Heart left ventricle (tissue), 16 donors: Measurements from ENCODE around the gene OVOL2. TPM values are rescaled to one million over a fixed set of nuclear protein-coding genes. Genes with fewer than 3 reads are reported as not detected.

Source experiments
- ATAC-seq, 4 donors: fragments of 200-7000 bp; cut with Tn5 transposase; one replicate each; pipeline ENCODE4 v1.9.1; 2020 to 2022; ENCODE audit warnings: moderate library complexity in 4 of 4, mild to moderate bottlenecking in 3 of 4, moderate number of reproducible peaks in 1 of 4
- DNase-seq, 5 donors: peaks; one replicate each; pipeline ENCODE4 v3.0.0-alpha.2; 2020
- H3K27ac ChIP-seq, 12 donors: fragments of 200-600 bp; sonication (generic) in 4 of 12; one replicate each; pipeline versions ENCODE4 v1.5.0 to v1.8.0; 2016 to 2022; ENCODE audit warnings: mild to moderate bottlenecking in 2 of 12
- H3K27me3 ChIP-seq, 9 donors: fragments of 200-600 bp; sonication (generic) in 2 of 9; one replicate each; pipeline versions ENCODE4 v1.5.1 to v1.8.0; 2016 to 2022; ENCODE audit warnings: mild to moderate bottlenecking in 3 of 9
- H3K36me3 ChIP-seq, 9 donors: fragments of 200-600 bp; sonication (generic) in 2 of 9; one replicate each; pipeline versions ENCODE4 v1.5.0 to v1.8.0; 2018 to 2022; ENCODE audit warnings: mild to moderate bottlenecking in 2 of 9
- H3K4me1 ChIP-seq, 12 donors: fragments of 200-600 bp; sonication (generic) in 4 of 12; one replicate each; pipeline versions ENCODE4 v1.5.0 to v1.8.0; 2016 to 2022; ENCODE audit warnings: mild to moderate bottlenecking in 3 of 12
- H3K4me3 ChIP-seq, 12 donors: fragments of 200-600 bp; sonication (generic) in 4 of 12; one replicate each; pipeline versions ENCODE4 v1.5.0 to v1.8.0; 2017 to 2022; ENCODE audit warnings: mild to moderate bottlenecking in 9 of 12, moderate library complexity in 4 of 12
- H3K9me3 ChIP-seq, 12 donors: fragments of 200-600 bp; sonication (generic) in 4 of 12; one replicate each; pipeline versions ENCODE4 v1.5.0 to v1.8.0; 2016 to 2022; ENCODE audit warnings: mild to moderate bottlenecking in 1 of 12
- CTCF ChIP-seq, 12 donors: fragments of 200-600 bp; sonication (generic) in 4 of 12; IDR thresholded peaks; one replicate each; pipeline versions ENCODE4 v1.5.0 to v1.8.0; 2018 to 2022; ENCODE audit warnings: antibody characterized with exemption in 12 of 12, mild to moderate bottlenecking in 5 of 12
- POLR2A ChIP-seq, 2 donors: fragments of 450-650 bp; IDR thresholded peaks; one replicate each; pipeline ENCODE4 v1.6.1; 2017; ENCODE audit warnings: antibody characterized with exemption in 2 of 2, mild to moderate bottlenecking in 2 of 2, moderate library complexity in 2 of 2
- WGBS, 4 donors: extraction: QIAGEN DNeasy Blood & Tissue Kit in 2 of 4; methylation state at CpG; one replicate each; pipeline versions ENCODE4 v1.1.5 to v1.1.7; 2013 to 2018; 5-methylcytosine and 5-hydroxymethylcytosine counted together
- intact Hi-C, 10 donors: fragments of 100-400 bp; cut with DNase I; formaldehyde crosslinking; loops; one replicate each; pipeline versions ENCODE4 v1.11.1 to v1.14.2; 2022
- polyA plus RNA-seq, 2 donors: library from polyadenylated mRNA; stranded (reverse); fragments of 200-250 nt; gene quantifications; one replicate each; pipeline ENCODE4 v1.2.3, GENCODE V29; 2013
- total RNA-seq, 9 donors: library from RNA; depleted of rRNA in 2 of 9; stranded (reverse); fragments of >200 nt in 2 of 9; fragmentation: NEBNext Ultra II Directional in 3 of 9; extraction: Animal tissue kit (Norgen Biotek cat#: 25700) in 3 of 9; gene quantifications; one replicate each; pipeline versions ENCODE4 v1.1.0 to v1.2.4, GENCODE V29; 2016 to 2023
- donor health status: ischemic (EF 13 %, LVEDD 7.1; RV severe dilation, severe dysfunction).
- donor health status: healthy with polysubstance abuse.
- donor health status: DM: no; HTN: yes; CAD: no.
- donor health status: DM: no; HTN: no; CAD: no.
- donor health status: ischemic (EF 25% LVEDD 6.9; RV normal size, moderate dysfunction).
- donor health status: ischemic (EF 25% LVEDD 5.7; RV mildly dilated, moderate dysfunction).
- donor health status: healthy.
- donor health status: DM: yes; HTN: yes; CAD: no.
- donor health status: ischemic (EF 35%, LVEDD 5.7; RV mildly dilated, moderate dysfunction).
- donor health status: nonischemic (EF 11% LVEDD 7.7; RV severe dilation, severe dysfunction).
- donor health status: DM: yes; HTN: yes; CAD: no.
- donor health status: PGD.
- donor health status: ischemic (EF 29% LVEDD 5.4; RV normal size, mild dysfunction).
- donor health status: nonischemic (EF 23%, LVEDD 6.1; RV moderate dilation, normal function).

OVOL2 gene
- total and polyA plus RNA-seq, 11 donors, result not detected

GRCh38 chr20:17985388-17986018, 72.2 kb downstream of the OVOL2 start:
- TF ChIP-seq POLR2A (IDR thresholded peaks at IDR 0.05), result no peak
- no peak for TF ChIP-seq CTCF (IDR thresholded peaks at IDR 0.05)
- H3K4me1 ChIP-seq, result no peaks in the 10 kb centered on the region
- H3K4me3 ChIP-seq, result no peak overlapping the region
- WGBS, 4 donors, result 90 to 97% (median 94%) methylated on average over 7 of the region's 7 CpGs
- DNase-seq (no peak), ATAC-seq (no peak)
- no peak overlapping the region for H3K27ac ChIP-seq
- H3K9me3 ChIP-seq, result no peaks in the 10 kb centered on the region
- intact Hi-C loops, result no loop called here
- no peaks in the 10 kb centered on the region for H3K27me3 ChIP-seq
- peaks cover 0 to 59% (median 25%) of the 10 kb centered on the region in 9 donors for H3K36me3 ChIP-seq

GRCh38 chr20:17976305-17976704, 81.4 kb downstream of the OVOL2 start:
- peaks cover 0 to 44% (median 14%) of the 10 kb centered on the region in 9 donors for H3K36me3 ChIP-seq
- peaks cover 0 to 27% (median 23%) of the 10 kb centered on the region in 12 donors for H3K4me1 ChIP-seq
- DNase-seq (no peak), ATAC-seq (no peak)
- no peaks in the 10 kb centered on the region for H3K9me3 ChIP-seq
- H3K27me3 ChIP-seq, result no peaks in the 10 kb centered on the region
- TF ChIP-seq POLR2A (IDR thresholded peaks at IDR 0.05), result no peak
- TF ChIP-seq CTCF (IDR thresholded peaks at IDR 0.05), result no peak
- intact Hi-C loops, result loop anchor here in 1 of 10 donors (10.0 kb wide), 1 partner anchor 308 kb away; the partner anchor contains the start of gene ZNF133
- 89 to 96% (median 93%) methylated on average over 6 of the region's 6 CpGs for WGBS, 4 donors
- no peak overlapping the region for H3K27ac ChIP-seq
- no peak overlapping the region for H3K4me3 ChIP-seq

Other genes with a start within 250 kb of the OVOL2 start
- 10 to 100 TPM; 36.6 to 75.0 (median 45.9) TPM for gene SNX5, start 89.1 kb downstream of the OVOL2 start, total RNA-seq
- gene SNX5, start 89.1 kb downstream of the OVOL2 start, polyA plus RNA-seq, result 10 to 100 TPM; 32.8 to 43.4 TPM
- 10 to 100 TPM in 6 of 9 donors, 1 to 10 TPM in 3; 8.6 to 22.0 (median 11.8) TPM for gene MGME1, start 88.9 kb downstream of the OVOL2 start, total RNA-seq
- 1 to 10 TPM; 7.7 to 8.9 TPM for gene MGME1, start 88.9 kb downstream of the OVOL2 start, polyA plus RNA-seq
- 10 to 100 TPM in 5 of 9 donors, 1 to 10 TPM in 4; 8.3 to 12.3 (median 10.9) TPM for gene KAT14, start 79.9 kb upstream of the OVOL2 start, total RNA-seq
- gene KAT14, start 79.9 kb upstream of the OVOL2 start, polyA plus RNA-seq, result 1 to 10 TPM; 4.6 to 6.3 TPM
- 10 to 100 TPM in 6 of 9 donors, 1 to 10 TPM in 3; 8.1 to 15.0 (median 11.9) TPM for gene PET117, start 79.9 kb upstream of the OVOL2 start, total RNA-seq
- gene PET117, start 79.9 kb upstream of the OVOL2 start, polyA plus RNA-seq, result 10 to 100 TPM; 13.6 to 15.7 TPM
- 1 to 10 TPM; 4.0 to 9.8 (median 6.3) TPM for gene ZNF133, start 230.6 kb upstream of the OVOL2 start, total RNA-seq
- gene ZNF133, start 230.6 kb upstream of the OVOL2 start, polyA plus RNA-seq, result 1 to 10 TPM; 5.9 to 6.7 TPM